ENCODE data around the gene KLHL40.

DNA sequence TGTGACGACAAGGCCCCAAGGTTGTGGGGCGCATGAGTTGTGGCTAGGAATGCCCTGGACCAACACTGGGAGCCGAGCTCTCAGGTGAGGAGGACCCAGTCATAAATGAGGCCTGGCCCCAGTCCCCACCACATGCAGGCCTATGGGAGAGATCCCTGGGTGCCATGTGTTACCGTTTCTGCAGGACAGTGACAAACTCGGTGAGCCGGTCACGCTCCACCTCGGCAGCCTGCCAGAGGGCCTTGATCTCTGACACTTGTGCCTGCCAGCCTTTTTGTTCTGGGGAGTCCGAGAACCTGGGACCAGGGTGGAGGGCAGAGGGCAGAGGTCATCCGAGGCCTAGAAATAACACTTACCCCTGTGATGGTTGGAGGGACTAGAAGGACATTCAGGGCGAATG is 45.0 kb downstream of the KLHL40 start:
- TF ChIP-seq, protein P1, sequence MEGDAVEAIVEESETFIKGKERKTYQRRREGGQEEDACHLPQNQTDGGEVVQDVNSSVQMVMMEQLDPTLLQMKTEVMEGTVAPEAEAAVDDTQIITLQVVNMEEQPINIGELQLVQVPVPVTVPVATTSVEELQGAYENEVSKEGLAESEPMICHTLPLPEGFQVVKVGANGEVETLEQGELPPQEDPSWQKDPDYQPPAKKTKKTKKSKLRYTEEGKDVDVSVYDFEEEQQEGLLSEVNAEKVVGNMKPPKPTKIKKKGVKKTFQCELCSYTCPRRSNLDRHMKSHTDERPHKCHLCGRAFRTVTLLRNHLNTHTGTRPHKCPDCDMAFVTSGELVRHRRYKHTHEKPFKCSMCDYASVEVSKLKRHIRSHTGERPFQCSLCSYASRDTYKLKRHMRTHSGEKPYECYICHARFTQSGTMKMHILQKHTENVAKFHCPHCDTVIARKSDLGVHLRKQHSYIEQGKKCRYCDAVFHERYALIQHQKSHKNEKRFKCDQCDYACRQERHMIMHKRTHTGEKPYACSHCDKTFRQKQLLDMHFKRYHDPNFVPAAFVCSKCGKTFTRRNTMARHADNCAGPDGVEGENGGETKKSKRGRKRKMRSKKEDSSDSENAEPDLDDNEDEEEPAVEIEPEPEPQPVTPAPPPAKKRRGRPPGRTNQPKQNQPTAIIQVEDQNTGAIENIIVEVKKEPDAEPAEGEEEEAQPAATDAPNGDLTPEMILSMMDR (IDR thresholded peaks at IDR 0.05): no peak
- no peak for TF ChIP-seq POLR2A (IDR thresholded peaks at IDR 0.05; ENCODE audit: low read depth)

All from esophagus muscularis mucosa (tissue), 3 donors.